Measurements from ENCODE around the gene NELL2.

NELL2 gene

DNA sequence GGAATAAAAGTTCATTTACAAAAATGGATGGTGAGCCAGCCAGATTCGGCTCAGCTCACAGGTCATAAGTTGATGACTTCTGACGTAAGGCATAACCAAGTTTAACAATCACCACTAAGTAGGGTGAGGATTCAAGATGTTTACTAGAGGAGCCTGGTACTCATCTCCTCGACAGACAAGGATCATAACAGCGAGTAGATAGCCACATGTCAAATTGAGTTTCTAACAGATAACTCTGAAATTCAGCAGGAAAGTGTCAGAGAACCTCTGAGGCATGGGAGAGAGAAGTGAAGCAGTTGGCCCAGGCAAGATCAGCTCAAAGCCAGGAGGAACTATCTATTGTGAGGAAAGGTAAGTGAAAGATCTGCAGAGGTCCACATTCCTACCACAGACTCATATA is 208.7 kb downstream of the NELL2 start:
- Mint-ChIP-seq H3K27me3 (no peaks in the 10 kb centered on the region), H3K9me3 (peaks cover 31% of the 10 kb centered on the region), H3K36me3 (ENCODE audit: low read depth) (peaks cover 55% of the 10 kb centered on the region), H3K27ac (peak overlapping the region; percentile 16), H3K4me3 (no peak overlapping the region), H3K4me1 (peaks cover 5% of the 10 kb centered on the region)
- ATAC-seq, result no peak
- no peak for DNase-seq

DNA sequence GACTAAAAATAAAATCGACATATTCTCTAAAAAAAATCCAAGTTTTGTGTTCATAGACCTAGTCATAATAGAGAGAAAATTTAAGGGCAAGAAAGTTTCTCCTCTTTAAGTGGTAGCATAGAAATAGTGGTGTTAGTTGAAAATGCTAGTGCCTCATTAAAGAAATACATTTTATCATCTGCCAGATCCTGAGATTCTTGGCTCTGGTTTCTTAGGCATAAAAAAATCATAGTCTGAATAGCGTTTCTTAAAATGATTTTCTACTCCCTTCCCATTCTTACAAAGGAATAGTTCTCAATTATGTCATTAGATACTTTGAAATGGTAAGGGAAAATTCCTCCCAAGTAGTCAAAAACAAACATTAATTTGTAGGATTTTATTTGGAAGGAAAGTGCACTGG is 212.8 kb downstream of the NELL2 start:
- Mint-ChIP-seq H3K4me3 (no peak overlapping the region), H3K9me3 (peaks cover 8% of the 10 kb centered on the region), H3K27me3 (no peaks in the 10 kb centered on the region), H3K36me3 (ENCODE audit: low read depth) (peaks cover 56% of the 10 kb centered on the region), H3K4me1 (peaks cover 12% of the 10 kb centered on the region), H3K27ac (no peak overlapping the region)
- DNase-seq (no peak), ATAC-seq (no peak)

DNA sequence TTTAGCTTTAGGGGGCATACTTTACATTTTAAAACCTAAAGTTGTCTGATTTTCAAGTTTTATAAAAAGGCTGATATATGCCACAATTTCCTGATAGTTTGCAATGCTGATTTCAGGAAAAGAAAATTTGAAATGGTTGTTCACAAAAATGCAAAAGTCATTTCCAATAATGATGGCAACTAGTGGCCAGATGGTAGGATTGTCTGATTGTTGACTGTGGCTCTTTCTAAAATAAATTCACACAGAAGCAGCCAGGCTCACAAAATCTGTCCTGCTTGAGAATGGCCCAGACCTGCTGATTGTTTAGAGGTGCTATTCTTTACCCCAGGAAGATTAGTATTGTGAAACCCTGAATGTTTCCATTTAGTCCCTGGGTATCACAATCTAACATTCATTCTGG is 220.3 kb downstream of the NELL2 start:
- ATAC-seq (no peak), DNase-seq (no peak)
- Mint-ChIP-seq H3K27me3 (no peaks in the 10 kb centered on the region), H3K9me3 (no peaks in the 10 kb centered on the region), H3K4me3 (no peak overlapping the region), H3K4me1 (peaks cover 29% of the 10 kb centered on the region), H3K27ac (no peak overlapping the region), H3K36me3 (ENCODE audit: low read depth) (peaks cover 26% of the 10 kb centered on the region)

DNA sequence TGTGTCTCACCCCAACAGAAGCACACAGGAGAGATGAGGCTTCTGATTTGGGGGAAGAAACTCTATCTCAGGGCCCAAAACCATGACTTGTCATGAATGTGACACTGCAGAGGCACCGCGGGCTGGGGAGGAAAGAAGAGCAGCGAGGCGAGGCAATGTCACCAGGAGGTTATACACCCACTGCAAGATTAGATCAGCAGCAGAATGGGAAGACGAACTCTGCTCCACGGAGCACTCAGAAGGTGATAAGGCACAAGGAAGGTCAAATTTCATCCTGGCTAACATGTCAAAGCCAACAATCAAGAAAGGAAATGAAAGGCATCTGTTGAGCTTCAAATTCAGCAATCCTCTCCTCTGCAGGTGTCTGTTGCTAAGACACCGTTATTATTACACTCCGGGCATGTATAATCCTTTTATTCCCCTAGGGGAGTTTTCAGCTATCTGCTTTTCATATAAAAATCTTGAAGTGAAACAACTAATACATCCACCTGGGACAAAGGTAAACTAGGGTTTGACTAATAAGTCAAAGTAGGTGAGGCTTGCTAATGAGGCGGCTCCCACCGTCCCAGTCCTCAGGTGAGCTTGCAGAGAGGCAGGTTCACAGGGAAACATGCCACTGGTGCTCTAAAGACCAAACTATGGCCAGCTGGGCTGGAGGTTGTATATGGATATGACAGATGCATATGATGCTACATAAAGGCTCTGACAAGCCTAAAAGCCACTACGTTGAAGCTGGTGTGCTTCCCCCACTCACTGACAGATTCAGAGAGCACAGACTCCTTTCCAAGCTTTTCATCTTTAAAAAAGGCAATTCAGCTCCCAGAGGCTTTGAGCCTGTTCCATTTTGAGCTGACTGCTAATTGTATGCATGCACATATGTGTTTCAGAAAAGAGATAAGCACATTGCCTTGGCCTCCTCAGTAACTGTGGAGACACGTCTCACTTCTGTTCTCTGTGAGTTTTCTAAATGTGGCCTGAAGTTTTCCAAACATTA is 221.2 kb downstream of the NELL2 start:
- no peak overlapping the region for H3K4me3 Mint-ChIP-seq
- peaks cover 19% of the 10 kb centered on the region for H3K36me3 Mint-ChIP-seq (ENCODE audit: low read depth)
- H3K9me3 Mint-ChIP-seq, result no peaks in the 10 kb centered on the region
- H3K27me3 Mint-ChIP-seq, result no peaks in the 10 kb centered on the region
- no peak overlapping the region for H3K27ac Mint-ChIP-seq
- peaks cover 29% of the 10 kb centered on the region for H3K4me1 Mint-ChIP-seq
- ATAC-seq, result peak; percentile 58
- DNase-seq, result no peak

DNA sequence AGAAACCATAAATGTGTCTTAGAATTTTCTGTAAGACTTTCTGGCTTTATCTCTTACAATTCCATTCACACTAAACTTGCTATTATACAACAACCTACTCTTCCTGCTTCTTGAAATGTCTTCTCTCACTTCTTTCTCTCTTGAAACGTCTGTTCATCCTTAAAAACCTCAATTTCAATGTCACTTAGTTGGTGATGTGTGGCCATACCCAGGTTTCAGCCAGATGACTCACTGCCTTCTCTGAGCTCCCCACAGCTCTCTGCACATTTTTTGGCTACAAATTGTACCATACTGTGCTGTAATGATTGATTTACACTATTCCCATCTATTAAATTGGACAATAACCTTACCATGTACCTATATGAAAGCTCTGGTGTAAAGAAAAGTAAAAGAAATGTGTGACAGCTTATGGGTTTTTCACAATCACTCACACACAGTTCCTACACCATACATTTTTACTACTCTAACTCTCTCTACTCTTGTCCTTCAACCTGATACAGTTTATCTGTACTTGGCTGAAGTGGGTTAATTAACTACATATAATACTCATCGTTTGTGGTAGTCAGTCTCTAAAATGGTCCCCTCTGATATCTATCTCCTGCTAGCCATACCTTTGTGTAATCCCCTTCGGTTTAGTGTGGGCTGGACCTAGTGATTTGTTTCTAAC is 222.1 kb downstream of the NELL2 start:
- Mint-ChIP-seq H3K27ac (peak overlapping the region; percentile 9), H3K9me3 (no peaks in the 10 kb centered on the region), H3K4me3 (no peak overlapping the region), H3K27me3 (no peaks in the 10 kb centered on the region), H3K36me3 (ENCODE audit: low read depth) (peaks cover 12% of the 10 kb centered on the region), H3K4me1 (peaks cover 37% of the 10 kb centered on the region)
- no peak for DNase-seq
- peak; percentile 80 for ATAC-seq

DNA sequence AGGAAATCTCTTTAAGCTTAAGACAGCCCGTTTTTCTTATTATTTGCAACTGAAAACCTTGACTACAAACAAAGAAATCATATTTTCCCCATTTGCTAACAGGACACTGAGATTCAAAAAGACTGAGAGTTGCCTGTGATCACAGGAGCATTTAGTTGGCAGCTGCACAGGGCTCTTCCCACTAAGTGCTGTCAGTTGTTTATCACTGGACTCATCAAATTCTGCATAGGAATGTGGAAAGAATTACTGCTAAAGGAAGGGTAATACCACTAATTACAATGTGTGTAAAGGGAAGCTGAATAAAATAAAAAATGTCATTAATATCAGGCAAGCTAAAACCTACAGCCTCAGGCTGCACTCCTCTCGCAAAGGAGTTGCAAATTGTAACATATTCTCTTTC is 226.4 kb downstream of the NELL2 start:
- H3K9me3 Mint-ChIP-seq, result no peaks in the 10 kb centered on the region
- no peak for DNase-seq
- no peaks in the 10 kb centered on the region for H3K36me3 Mint-ChIP-seq (ENCODE audit: low read depth)
- H3K4me3 Mint-ChIP-seq, result no peak overlapping the region
- no peak for ATAC-seq
- H3K27ac Mint-ChIP-seq, result no peak overlapping the region
- H3K4me1 Mint-ChIP-seq, result peaks cover 44% of the 10 kb centered on the region
- H3K27me3 Mint-ChIP-seq, result no peaks in the 10 kb centered on the region

DNA sequence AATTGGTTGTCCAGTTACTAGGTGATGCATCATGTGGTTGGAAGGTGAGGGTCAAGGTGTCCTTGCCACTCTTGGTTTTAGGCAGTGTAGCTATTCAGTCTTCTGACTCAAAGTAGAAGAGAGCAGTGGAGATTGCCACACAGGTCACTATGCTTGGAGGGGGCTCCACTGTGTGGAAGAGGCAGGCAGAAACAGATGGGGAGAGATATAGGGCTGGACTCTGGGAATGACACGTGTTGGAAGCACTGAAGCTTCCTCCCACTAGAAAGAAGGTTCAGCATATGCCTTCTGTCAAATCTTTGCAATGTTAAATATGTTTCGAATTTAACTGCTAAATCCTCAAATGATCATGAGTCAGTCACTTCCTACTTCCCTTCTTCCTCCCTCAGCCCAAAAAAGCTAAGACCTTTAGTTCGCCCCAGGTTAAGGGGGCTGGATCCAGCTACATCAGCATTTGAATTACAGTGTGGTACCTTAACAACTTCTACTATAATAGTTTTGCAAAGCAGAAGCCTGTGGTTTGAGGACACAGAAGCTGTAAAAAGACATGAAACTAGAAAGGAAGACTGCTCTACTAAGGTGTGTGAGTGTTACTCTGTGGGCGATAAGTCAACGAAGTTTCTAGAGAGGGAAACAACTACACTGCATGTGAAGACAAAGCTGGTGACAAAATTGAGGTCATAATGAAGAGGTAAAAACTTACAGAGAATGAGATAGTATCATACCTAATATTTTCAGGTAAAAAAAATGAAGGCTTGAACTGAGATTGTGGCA is 228.0 kb downstream of the NELL2 start:
- no peaks in the 10 kb centered on the region for H3K27me3 Mint-ChIP-seq
- no peaks in the 10 kb centered on the region for H3K9me3 Mint-ChIP-seq
- H3K4me1 Mint-ChIP-seq, result peaks cover 30% of the 10 kb centered on the region
- H3K36me3 Mint-ChIP-seq (ENCODE audit: low read depth), result no peaks in the 10 kb centered on the region
- no peak overlapping the region for H3K27ac Mint-ChIP-seq
- H3K4me3 Mint-ChIP-seq, result no peak overlapping the region
- ATAC-seq (peak; percentile 60), DNase-seq (no peak)

DNA sequence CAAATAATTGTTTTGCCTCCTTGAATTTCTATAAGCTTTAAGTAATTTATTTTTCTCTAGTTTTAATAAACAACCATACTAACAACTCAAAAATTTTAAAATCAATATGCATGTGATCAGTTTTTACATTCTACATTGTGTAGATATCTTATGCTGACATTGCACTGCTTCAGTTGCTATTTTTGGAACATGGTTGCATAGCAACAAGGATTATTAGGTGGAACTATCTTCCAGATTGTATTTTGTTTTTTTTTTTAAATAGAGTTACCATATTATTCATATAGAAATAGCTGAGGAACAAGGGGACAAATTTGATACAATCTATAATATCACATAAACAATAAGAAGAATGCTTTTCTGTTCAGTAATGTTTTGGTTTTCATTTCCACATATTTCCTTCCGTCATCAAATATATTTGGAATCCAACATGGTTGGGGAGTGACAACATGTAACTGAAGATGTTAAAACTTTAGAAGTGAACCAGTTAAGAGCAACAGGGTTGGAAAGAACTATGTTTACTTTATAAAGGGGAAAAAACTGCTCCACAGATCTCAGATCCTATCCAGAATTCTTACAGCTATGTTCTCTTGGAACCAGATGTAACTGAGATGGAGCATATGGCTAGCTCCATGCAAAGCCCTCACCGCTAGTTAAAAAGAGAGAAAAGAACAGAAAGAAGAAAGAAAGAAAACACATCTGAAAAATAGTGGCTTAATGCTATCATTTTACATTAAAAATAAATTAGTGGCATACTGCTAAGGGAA is 235.5 kb downstream of the NELL2 start:
- H3K27ac Mint-ChIP-seq, result no peak overlapping the region
- no peak for ATAC-seq
- peaks cover 9% of the 10 kb centered on the region for H3K9me3 Mint-ChIP-seq
- peaks cover 41% of the 10 kb centered on the region for H3K36me3 Mint-ChIP-seq (ENCODE audit: low read depth)
- H3K4me1 Mint-ChIP-seq, result peaks cover 5% of the 10 kb centered on the region
- DNase-seq, result no peak
- no peak overlapping the region for H3K4me3 Mint-ChIP-seq
- no peaks in the 10 kb centered on the region for H3K27me3 Mint-ChIP-seq

DNA sequence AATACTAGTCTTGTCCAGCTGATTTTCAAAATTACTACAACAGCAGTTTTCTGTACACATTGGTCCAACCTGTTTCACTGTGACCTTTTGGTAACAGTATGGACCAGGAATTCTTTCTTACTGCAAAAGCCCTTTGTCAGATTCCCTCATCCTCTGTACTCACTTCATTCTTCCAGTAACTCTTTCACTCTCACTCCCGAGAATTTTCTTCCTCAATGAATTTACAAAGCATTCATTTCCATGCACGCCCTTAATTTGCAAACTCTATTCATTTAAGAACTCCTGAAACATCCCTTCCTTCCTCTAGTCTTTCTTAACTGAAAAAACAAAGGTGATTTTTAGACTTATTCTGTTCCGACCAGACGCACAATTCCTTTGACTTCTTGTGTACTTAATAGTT is 238.2 kb downstream of the NELL2 start:
- Mint-ChIP-seq H3K4me1 (peaks cover 5% of the 10 kb centered on the region), H3K27ac (no peak overlapping the region), H3K9me3 (peaks cover 16% of the 10 kb centered on the region), H3K27me3 (no peaks in the 10 kb centered on the region), H3K4me3 (no peak overlapping the region), H3K36me3 (ENCODE audit: low read depth) (peaks cover 46% of the 10 kb centered on the region)
- DNase-seq (no peak), ATAC-seq (no peak)

DNA sequence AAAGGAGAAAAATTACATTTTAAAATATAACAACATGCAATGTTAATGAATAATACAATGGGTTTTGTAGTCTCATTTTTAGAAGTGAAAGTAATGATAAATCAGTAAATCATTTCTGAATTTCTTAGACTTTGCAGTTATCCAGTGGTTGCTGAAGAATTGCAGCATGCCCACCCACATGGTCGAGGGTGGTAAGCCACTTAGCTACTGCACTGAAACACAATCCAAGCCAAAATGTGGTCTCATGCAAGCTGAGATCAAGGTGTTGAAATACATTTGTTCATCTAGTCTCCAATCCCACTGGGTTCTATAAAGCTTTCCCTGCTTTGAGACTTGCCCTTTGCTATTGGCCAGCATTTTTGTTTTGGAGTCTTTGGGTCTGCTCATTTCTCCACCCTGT is 247.9 kb downstream of the NELL2 start:
- ATAC-seq (peak; percentile 59), DNase-seq (no peak)
- H3K9me3 Mint-ChIP-seq, result no peaks in the 10 kb centered on the region
- no peak overlapping the region for H3K4me3 Mint-ChIP-seq
- peaks cover 24% of the 10 kb centered on the region for H3K4me1 Mint-ChIP-seq
- H3K27ac Mint-ChIP-seq, result peak overlapping the region; percentile 52
- H3K27me3 Mint-ChIP-seq, result no peaks in the 10 kb centered on the region
- peaks cover 15% of the 10 kb centered on the region for H3K36me3 Mint-ChIP-seq (ENCODE audit: low read depth)

DNA sequence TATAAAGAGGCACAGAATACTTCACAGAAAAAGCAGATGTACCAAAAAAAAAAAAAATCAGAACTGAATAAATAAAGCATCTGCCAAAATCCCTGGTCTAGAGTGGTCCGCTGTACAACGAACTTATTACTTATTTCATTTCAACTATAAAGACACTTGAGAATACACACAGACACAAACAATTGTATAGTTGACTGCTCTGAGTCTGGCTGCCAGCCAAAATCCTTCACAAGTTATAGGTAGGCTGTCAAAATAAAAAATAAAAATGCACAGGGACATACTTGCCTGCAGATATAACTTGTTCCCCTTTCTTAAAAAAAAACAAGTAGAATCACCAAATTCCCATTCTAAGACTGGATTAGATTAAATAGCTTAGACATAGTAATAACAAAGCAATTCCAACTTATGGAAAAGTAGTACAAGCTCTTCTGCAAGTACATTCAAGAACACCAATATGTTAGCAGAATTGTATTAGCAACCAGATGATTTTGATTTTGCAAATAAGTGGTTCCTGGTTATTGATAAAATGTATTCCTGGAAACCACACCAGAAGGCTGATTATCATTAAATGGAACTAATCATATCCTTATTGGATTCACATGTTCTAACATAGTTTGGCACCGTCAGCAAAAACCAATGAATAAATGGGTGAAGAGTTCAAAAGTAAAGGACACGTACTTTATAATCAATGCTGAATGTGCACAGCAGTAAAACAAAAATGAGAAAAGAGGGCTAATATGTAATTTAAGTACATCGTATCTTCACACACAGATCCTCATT is 248.5 kb downstream of the NELL2 start:
- Mint-ChIP-seq H3K36me3 (ENCODE audit: low read depth) (peaks cover 14% of the 10 kb centered on the region), H3K27me3 (no peaks in the 10 kb centered on the region), H3K4me1 (peaks cover 26% of the 10 kb centered on the region), H3K27ac (no peak overlapping the region), H3K4me3 (no peak overlapping the region), H3K9me3 (no peaks in the 10 kb centered on the region)
- DNase-seq, result no peak
- no peak for ATAC-seq

DNA sequence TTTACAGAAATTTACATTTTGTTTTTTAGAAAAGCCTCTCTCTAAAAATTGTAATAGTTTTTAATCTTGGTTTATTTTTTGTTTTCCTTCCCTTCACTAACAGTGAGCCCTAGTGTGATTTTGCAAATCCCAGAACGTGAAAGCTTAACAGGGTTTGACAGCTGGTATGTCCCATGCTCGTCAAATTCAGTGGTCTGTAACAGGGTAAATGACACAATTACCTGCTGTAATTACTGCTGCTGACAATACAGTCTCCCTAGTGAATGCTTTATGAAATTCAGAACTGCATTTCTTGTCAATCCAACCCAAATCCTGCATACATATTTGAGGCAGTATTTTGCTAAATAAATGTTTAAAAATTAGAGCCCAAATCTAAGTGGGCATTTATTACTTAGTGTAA is 249.2 kb downstream of the NELL2 start:
- no peak overlapping the region for H3K4me3 Mint-ChIP-seq
- ATAC-seq, result no peak
- no peaks in the 10 kb centered on the region for H3K27me3 Mint-ChIP-seq
- no peak overlapping the region for H3K27ac Mint-ChIP-seq
- peaks cover 33% of the 10 kb centered on the region for H3K4me1 Mint-ChIP-seq
- H3K36me3 Mint-ChIP-seq (ENCODE audit: low read depth), result peaks cover 11% of the 10 kb centered on the region
- DNase-seq, result no peak
- no peaks in the 10 kb centered on the region for H3K9me3 Mint-ChIP-seq

DNA sequence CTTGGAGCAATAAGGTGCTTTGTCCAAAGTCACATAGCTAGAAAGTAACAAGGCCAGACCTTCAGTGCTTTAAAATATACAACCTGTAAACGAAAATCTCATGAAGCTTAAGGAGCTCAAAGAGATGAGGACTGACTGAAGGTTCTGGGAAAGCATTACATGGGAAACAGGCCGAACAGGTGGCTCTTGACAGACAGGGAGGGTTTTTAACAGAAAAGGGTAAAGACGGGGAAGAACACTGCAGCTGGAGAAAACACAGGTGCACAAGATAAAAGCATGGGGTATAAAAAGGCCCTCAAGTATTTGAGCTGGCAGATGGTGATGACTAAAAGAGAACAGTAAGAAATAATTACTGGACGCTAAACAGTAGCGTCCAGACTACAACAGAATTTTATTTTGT is 257.2 kb downstream of the NELL2 start:
- no peak for ATAC-seq

More for the DNA sequence above, 257.2 kb downstream of the NELL2 start:
- no peak overlapping the region for H3K27ac Mint-ChIP-seq
- no peaks in the 10 kb centered on the region for H3K27me3 Mint-ChIP-seq
- peaks cover 13% of the 10 kb centered on the region for H3K4me1 Mint-ChIP-seq
- H3K36me3 Mint-ChIP-seq (ENCODE audit: low read depth), result no peaks in the 10 kb centered on the region
- H3K9me3 Mint-ChIP-seq, result no peaks in the 10 kb centered on the region
- no peak overlapping the region for H3K4me3 Mint-ChIP-seq
- DNase-seq, result no peak
